ENCODE measurements around the gene MRPL10.

- TF ChIP-seq MAX (IDR thresholded peaks at IDR 0.05) (no peak), RAD21 (IDR thresholded peaks at IDR 0.05; ENCODE audit: low read depth) (no peak), ELF1 (IDR thresholded peaks at IDR 0.05; ENCODE audit: borderline replicate concordance, low read depth) (no peak), ATF3 (IDR thresholded peaks at IDR 0.05) (no peak), POLR2A (IDR thresholded peaks at IDR 0.05; ENCODE audit: borderline replicate concordance, extremely low read depth, insufficient read depth, insufficient read length) (no peak), CTCF (IDR thresholded peaks at IDR 0.05 in 2 of 3, conservative IDR thresholded peaks at IDR 0.05 in 1 of 3; ENCODE audit: borderline replicate concordance in 1 of 3, insufficient read depth in 1 of 3, low read depth in 2 of 3, low read length in 2 of 3) (no peak), YY1 (IDR thresholded peaks at IDR 0.05; ENCODE audit: extremely low read depth, insufficient replicate concordance, low read depth, low read length) (no peak), EZH2 (IDR thresholded peaks at IDR 0.05) (no peak), POLR2AphosphoS5 (IDR thresholded peaks at IDR 0.05; ENCODE audit: low read depth, low read length) (no peak), CEBPB (IDR thresholded peaks at IDR 0.05; ENCODE audit: low read depth) (no peak), SRF (IDR thresholded peaks at IDR 0.05; ENCODE audit: low read depth) (no peak), ZNF274 (IDR thresholded peaks at IDR 0.05; ENCODE audit: low read depth, low read length) (no peak)
Measured at GRCh38 chr17:47864791-47865216, 33.5 kb upstream of the MRPL10 start.

All from HCT116 (cell line).